IMR-90 (cell line): ENCODE data around the gene CACNA2D1.
A peak's percentile ranks its signal among the peaks of the same experiment; 100 is the strongest.

Experiments used
- POLR2A ChIP-seq: IDR thresholded peaks from 2 replicates; pipeline ENCODE4 v1.6.1; 2012; ENCODE audit warnings: mild to moderate bottlenecking, low read depth, low read length
- TF ChIP-seq, protein P1 (sequence below): conservative IDR thresholded peaks from 2 replicates; pipeline ENCODE4 v1.5.1; 2012; ENCODE audit warnings: mild to moderate bottlenecking, low read depth, low read length, improper control_type of control experiment

DNA sequence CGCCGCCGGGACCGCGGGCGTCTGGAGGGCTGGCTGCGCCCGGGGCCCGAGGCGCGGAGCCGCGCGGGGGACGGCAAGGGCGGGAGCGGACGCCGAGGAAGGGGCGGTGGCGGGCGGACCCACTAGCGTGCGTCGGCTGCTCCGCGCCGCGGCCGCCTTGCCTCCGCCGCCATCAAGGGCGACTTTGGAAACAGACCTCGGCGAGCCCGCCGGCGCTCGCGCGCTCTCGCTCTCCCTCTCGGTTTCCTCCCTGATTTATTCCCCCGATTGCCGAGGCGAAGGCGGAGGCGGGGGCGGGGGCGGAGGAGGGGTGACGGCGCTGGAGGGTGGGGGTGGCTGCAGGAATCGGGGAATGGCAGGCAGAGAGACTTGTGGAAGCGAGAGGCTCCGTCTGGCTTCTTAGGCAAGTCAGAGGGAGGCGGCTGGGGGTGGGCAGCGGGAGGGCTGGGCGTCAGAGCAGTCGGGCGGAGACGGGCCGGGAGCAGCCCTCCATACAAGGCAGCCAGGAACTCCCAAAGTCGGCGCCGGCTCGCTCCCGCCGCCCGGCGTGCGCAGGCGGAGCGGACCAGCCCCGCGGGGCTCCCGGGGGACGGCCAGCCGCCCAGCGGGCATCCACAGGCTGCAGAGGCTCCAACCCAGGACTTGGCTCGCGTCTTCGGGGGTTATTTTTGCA, at the start of gene CACNA2D1:
- TF ChIP-seq, protein P1, sequence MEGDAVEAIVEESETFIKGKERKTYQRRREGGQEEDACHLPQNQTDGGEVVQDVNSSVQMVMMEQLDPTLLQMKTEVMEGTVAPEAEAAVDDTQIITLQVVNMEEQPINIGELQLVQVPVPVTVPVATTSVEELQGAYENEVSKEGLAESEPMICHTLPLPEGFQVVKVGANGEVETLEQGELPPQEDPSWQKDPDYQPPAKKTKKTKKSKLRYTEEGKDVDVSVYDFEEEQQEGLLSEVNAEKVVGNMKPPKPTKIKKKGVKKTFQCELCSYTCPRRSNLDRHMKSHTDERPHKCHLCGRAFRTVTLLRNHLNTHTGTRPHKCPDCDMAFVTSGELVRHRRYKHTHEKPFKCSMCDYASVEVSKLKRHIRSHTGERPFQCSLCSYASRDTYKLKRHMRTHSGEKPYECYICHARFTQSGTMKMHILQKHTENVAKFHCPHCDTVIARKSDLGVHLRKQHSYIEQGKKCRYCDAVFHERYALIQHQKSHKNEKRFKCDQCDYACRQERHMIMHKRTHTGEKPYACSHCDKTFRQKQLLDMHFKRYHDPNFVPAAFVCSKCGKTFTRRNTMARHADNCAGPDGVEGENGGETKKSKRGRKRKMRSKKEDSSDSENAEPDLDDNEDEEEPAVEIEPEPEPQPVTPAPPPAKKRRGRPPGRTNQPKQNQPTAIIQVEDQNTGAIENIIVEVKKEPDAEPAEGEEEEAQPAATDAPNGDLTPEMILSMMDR: peak; percentile 37
- TF ChIP-seq POLR2A: peak; percentile 53; the same call in 1 of the 2 replicates
